Stimulated activated CD8-positive, alpha-beta memory T cell treated with anti-CD3 and anti-CD28 coated beads, Interleukin-2, amount 100 ng/mL, for 1 hour (primary cell): Measurements from ENCODE around the gene MED17.

Experiments used
- DNase-seq, 2 donors: peaks; one replicate each; pipeline ENCODE4 v3.0.0-alpha.2; 2020; ENCODE audit warnings: low read depth in 2 of 2

Gene MED17

GRCh38 chr11:93849751-93850593 is 65.9 kb downstream of the MED17 start:
- no peak for DNase-seq

DNA sequence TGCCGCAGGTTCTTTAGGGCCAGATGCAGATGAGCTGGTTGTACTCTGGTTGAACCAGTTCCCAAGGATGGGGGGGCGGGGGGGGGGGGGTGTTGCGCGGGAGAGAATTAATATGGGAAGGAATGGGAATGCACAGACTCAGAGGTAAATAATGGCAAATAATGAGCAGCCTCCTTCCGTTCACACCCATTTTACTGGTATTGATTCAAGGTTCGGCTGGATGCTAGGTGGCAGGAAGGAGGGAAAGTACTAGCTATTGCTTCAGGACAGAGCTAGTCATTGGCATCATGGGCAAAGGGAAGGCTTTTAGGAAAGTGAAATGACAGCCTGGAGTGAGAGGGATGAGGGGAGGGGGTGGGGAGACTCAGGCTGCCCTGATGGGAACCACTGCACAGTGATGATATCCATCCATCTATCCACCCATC is 66.5 kb downstream of the MED17 start, which contains the start of gene VSTM5:
Gene VSTM5, minus strand, starts transcription at position 25 of the 425 bp plus-strand sequence. CDS start 116 bp downstream, outside the sequence.
- DNase-seq, result no peak

- DNase-seq, result no peak
These were observed 68.2 kb downstream of the MED17 start for GRCh38 chr11:93852242-93852641.

DNA sequence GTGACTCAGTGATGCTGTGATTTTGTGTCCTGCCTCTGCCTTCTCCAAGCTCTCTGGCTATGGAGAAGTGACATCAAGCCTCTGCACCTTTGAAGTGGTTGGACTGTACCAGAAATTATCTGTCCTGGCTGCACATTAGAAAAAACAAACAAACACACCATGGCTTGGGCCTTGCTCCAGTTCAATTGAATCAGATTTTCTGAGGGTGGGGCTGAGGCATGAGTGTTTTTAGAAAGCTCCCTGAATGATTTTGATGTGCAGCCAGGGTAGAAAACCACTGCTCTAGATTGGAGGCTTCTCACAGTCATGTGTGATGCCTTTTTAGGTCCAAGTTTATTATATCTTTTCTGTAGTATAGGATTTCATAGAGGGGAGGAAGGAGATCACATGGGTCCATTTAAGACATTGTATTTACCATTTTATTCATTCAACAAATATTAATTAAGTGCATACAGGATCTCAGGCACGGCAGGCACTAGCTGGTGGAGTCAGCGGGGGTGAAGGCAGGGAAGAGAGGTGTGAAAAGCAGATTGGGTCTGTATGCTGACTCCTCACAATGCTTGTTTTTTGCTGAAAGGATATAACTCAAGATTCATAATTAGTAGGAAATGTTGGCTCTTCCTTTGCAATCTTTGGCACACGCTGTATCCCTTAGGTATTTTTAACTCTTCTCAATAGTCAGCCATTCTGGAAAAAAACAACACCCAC is 73.5 kb downstream of the MED17 start:
- no peak for DNase-seq

DNA sequence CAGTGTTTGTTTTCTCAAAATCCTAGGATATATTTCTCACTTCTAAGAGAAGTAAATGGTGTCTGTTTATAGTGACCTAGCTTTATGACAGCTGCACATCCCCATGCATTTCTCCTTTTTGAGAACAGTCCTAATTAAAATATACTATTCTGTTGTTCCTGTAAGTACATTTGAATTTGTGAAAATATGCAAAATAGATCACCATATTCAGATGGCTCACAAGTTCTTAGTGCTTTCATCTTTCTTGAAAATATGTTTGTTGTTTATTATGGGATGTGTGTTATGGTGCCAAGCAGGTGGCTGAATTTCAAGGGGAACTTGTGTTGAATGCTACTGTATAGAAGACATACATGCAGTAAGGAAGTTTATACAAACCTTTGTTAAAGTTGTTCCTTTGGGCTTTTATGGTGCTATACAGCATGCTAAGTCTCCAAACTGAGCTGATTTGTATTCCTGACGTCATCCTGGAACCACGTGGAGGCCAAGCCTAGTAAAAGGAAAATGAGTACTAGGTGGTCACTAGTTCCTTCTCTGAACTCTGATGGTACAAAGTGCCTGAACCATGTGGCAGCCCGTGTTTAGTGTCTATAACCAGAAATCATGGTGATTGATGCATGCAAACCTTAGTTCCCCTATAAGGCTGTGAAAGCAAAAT is 74.2 kb downstream of the MED17 start:
- no peak for DNase-seq

DNA sequence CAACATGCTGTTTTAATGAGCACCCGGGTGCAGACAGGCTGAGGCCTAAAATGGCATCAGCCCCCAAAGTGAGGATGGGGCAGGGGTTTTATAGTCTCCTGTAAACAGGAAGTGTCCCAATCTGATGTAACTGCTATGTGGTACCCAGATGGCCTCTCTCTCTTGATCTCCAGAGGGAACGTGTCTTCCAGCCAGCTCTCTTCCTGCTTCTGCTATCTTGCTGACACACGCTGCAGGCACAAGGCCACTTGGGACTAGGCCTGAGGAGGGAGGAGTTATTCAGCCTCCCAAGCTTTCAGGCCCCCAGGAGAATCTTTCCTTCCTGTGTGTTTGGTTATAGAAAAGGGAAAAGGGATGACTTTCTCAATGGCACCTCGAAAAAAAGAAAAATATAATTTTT is 77.7 kb downstream of the MED17 start:
- DNase-seq, result no peak
